MM.1S (cell line): ENCODE data around the gene CSTPP1.

Source experiments
- EZH2 ChIP-seq: fragments of 300-600 bp; sonication (generic); optimal IDR thresholded peaks from 2 replicates; pipeline ENCODE3; 2017; ENCODE audit warnings: low read depth, mild to moderate bottlenecking, antibody characterized with exemption, low read length, mixed read lengths
- TF ChIP-seq, protein P1 (sequence below): fragments of 300-600 bp; sonication (generic); IDR thresholded peaks from 2 replicates; pipeline ENCODE4 v1.5.1; 2016; ENCODE audit warnings: antibody characterized with exemption, low read length, mixed read lengths

DNA sequence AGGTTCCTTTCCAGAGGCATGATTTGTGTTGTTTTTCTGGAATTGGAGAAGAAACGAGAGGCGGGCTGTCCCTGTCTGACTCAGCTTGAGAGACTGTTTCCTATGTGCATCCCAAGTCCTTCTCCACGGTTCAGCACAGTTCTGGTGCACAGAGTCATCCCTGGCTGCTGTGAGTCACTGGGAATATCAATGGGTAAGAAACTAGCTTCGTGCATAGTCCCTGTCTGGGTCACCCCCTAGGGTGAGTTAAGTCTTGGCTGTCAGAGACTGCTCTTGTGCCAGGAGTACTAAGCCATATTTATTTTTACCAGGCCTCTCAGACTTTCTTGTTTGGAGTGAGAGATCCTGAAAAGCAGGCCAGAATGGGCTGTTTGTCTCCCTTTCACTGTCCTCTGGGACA, 15.8 kb upstream of the CSTPP1 start:
- TF ChIP-seq, protein P1, sequence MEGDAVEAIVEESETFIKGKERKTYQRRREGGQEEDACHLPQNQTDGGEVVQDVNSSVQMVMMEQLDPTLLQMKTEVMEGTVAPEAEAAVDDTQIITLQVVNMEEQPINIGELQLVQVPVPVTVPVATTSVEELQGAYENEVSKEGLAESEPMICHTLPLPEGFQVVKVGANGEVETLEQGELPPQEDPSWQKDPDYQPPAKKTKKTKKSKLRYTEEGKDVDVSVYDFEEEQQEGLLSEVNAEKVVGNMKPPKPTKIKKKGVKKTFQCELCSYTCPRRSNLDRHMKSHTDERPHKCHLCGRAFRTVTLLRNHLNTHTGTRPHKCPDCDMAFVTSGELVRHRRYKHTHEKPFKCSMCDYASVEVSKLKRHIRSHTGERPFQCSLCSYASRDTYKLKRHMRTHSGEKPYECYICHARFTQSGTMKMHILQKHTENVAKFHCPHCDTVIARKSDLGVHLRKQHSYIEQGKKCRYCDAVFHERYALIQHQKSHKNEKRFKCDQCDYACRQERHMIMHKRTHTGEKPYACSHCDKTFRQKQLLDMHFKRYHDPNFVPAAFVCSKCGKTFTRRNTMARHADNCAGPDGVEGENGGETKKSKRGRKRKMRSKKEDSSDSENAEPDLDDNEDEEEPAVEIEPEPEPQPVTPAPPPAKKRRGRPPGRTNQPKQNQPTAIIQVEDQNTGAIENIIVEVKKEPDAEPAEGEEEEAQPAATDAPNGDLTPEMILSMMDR, result no peak
- no peak for TF ChIP-seq EZH2
